Stomach (tissue), 9 donors: ENCODE data around the gene SPEG. TPM values are rescaled to one million over a fixed set of nuclear protein-coding genes. Genes with fewer than 3 reads are reported as not detected.
A peak's percentile ranks its signal among the peaks of the same experiment; 100 is the strongest.

Experiments used
- DNase-seq, 2 donors: peaks; one replicate each; pipeline versions ENCODE4 v3.0.0 to v3.0.0-alpha.2; 2013 to 2019
- H3K27ac ChIP-seq, 5 donors: fragments of 200-600 bp in 4 of 5; sonication (generic) in 4 of 5; one replicate each; pipeline ENCODE4 v1.5.1; 2013 to 2019; ENCODE audit warnings: mild to moderate bottlenecking in 1 of 5, moderate library complexity in 1 of 5
- H3K27me3 ChIP-seq, 3 donors: fragments of 200-600 bp; sonication (generic); one replicate each; pipeline ENCODE4 v1.5.1; 2017 to 2019; ENCODE audit warnings: mixed run types in 1 of 3
- H3K36me3 ChIP-seq, 4 donors: fragments of 200-600 bp; sonication (generic); 1 replicate in 3 of 4; 2 replicates in 1 of 4; pipeline ENCODE4 v1.5.1; 2016 to 2019
- H3K4me1 ChIP-seq, 4 donors: fragments of 200-600 bp; sonication (generic); one replicate each; pipeline ENCODE4 v1.5.1; 2016 to 2019
- H3K4me3 ChIP-seq, 4 donors: fragments of 200-600 bp; sonication (generic) in 3 of 4; one replicate each; pipeline ENCODE4 v1.5.1; 2016 to 2019; ENCODE audit warnings: mild to moderate bottlenecking in 1 of 4
- H3K9me3 ChIP-seq, 4 donors: fragments of 200-600 bp; sonication (generic); one replicate each; pipeline ENCODE4 v1.5.1; 2016 to 2019
- EP300 ChIP-seq: sonication (generic); formaldehyde crosslinking; IDR thresholded peaks from one replicate; pipeline ENCODE4 v1.6.1; 2017; ENCODE audit warnings: antibody characterized with exemption
- POLR2A ChIP-seq, 4 donors: fragments of 450-650 bp; IDR thresholded peaks; one replicate each; pipeline ENCODE4 v1.6.1; 2016; ENCODE audit warnings: antibody characterized with exemption in 4 of 4, control low read depth in 2 of 4, mild to moderate bottlenecking in 1 of 4, moderate library complexity in 1 of 4
- POLR2AphosphoS5 ChIP-seq, 3 donors: sonication (generic); formaldehyde crosslinking; IDR thresholded peaks; one replicate each; pipeline ENCODE4 v1.6.1; 2016; ENCODE audit warnings: antibody characterized with exemption in 3 of 3
- WGBS, 5 donors: extraction: QIAGEN DNeasy Blood & Tissue Kit in 3 of 5; methylation state at CpG; one replicate each; pipeline versions ENCODE4 v1.1.5 to v1.1.7; 2013 to 2018; 5-methylcytosine and 5-hydroxymethylcytosine counted together
- intact Hi-C: fragments of 100-400 bp; cut with DNase I; formaldehyde crosslinking; loops from one replicate; pipeline ENCODE4 v1.15.1; 2023; ENCODE audit warnings: low total_unique reads
- polyA plus RNA-seq, 3 donors: library from polyadenylated mRNA; stranded (reverse); fragments of 200-250 nt; gene quantifications; one replicate each; pipeline ENCODE4 v1.2.3, GENCODE V29; 2013
- total RNA-seq, 5 donors: library from RNA; depleted of rRNA; stranded (reverse); fragments of >200 nt; gene quantifications; one replicate each; pipeline versions ENCODE4 v1.1.0 to v1.2.3, GENCODE V29; 2014 to 2016
- TF ChIP-seq, protein P1 (sequence below), 7 experiments: fragments of 450-650 bp in 4 of 7; fragments of 200-600 bp in 3 of 7; sonication (generic) in 3 of 7; IDR thresholded peaks; one replicate each; pipeline ENCODE4 v1.5.1; 2016 to 2019; ENCODE audit warnings: antibody characterized with exemption in 7 of 7, control low read depth in 2 of 7, mild to moderate bottlenecking in 1 of 7
- donor health status: healthy with polysubstance abuse.
- donor health status: Bipolar disorder and iron deficiency.
- donor health status: healthy.

The SPEG gene
- total and polyA plus RNA-seq, 8 donors, result 7.4 to 106 (median 27.2) TPM

DNA sequence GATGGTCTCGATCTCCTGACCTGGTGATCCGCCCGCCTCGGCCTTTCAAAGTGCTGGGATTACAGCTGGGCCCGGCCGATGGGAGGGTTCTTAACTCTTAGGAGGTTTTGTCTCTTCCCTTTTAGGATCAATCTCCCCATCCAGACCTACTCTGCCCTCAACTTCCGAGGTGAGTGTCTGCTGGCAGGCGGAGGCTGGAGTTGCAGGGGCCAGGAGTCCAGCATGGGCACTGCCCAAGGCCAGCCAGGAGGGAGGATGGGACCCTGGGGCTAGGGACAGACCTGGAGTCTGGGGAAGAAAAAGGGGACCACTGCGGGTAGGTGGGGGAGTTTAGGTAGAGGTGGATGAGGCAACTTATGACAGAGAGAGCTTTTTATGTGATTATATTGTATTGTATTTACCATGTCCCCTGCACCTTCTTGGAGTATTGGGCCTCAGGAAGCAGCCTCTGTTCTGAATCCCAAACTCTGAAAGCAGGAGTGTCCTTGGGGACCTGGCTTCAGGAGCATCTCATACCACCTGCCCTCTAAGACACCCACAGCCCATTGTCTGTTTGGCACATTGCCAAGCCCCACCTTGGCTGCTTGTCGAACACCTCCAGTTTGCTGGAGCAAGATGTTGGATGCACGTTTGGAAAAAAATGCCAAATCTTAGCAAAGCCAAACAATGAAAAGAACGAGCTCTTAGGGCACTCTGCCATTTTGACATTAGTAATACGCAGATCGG is 10.8 kb upstream of the SPEG start:
- intact Hi-C loops, result no loop called here
- WGBS, 5 donors, result 63 to 76% (median 72%) methylated on average over 13 to 14 of the region's 14 CpGs
- DNase-seq, result peak in 1 of 2 donors; percentile 31
- H3K27ac ChIP-seq, result peak overlapping the region in 4 of 5 donors; percentile 26 to 91 (median 80)
- TF ChIP-seq, protein P1, sequence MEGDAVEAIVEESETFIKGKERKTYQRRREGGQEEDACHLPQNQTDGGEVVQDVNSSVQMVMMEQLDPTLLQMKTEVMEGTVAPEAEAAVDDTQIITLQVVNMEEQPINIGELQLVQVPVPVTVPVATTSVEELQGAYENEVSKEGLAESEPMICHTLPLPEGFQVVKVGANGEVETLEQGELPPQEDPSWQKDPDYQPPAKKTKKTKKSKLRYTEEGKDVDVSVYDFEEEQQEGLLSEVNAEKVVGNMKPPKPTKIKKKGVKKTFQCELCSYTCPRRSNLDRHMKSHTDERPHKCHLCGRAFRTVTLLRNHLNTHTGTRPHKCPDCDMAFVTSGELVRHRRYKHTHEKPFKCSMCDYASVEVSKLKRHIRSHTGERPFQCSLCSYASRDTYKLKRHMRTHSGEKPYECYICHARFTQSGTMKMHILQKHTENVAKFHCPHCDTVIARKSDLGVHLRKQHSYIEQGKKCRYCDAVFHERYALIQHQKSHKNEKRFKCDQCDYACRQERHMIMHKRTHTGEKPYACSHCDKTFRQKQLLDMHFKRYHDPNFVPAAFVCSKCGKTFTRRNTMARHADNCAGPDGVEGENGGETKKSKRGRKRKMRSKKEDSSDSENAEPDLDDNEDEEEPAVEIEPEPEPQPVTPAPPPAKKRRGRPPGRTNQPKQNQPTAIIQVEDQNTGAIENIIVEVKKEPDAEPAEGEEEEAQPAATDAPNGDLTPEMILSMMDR (IDR thresholded peaks at IDR 0.05), result no peak
- TF ChIP-seq EP300 (no peak), POLR2A (IDR thresholded peaks at IDR 0.05) (no peak), POLR2AphosphoS5 (IDR thresholded peaks at IDR 0.05) (peak in 2 of 3 donors; percentile 29 to 44)
- peaks cover 0 to 9% (median 2%) of the 10 kb centered on the region in 4 donors for H3K4me1 ChIP-seq
- H3K4me3 ChIP-seq, result peak overlapping the region in 3 of 4 donors; percentile 50 to 60 (median 52)
- H3K27me3 ChIP-seq, result peaks cover 0 to 45% (median 22%) of the 10 kb centered on the region in 3 donors
- H3K36me3 ChIP-seq, result peaks cover 0 to 36% (median 12%) of the 10 kb centered on the region in 4 donors
- no peaks in the 10 kb centered on the region for H3K9me3 ChIP-seq

DNA sequence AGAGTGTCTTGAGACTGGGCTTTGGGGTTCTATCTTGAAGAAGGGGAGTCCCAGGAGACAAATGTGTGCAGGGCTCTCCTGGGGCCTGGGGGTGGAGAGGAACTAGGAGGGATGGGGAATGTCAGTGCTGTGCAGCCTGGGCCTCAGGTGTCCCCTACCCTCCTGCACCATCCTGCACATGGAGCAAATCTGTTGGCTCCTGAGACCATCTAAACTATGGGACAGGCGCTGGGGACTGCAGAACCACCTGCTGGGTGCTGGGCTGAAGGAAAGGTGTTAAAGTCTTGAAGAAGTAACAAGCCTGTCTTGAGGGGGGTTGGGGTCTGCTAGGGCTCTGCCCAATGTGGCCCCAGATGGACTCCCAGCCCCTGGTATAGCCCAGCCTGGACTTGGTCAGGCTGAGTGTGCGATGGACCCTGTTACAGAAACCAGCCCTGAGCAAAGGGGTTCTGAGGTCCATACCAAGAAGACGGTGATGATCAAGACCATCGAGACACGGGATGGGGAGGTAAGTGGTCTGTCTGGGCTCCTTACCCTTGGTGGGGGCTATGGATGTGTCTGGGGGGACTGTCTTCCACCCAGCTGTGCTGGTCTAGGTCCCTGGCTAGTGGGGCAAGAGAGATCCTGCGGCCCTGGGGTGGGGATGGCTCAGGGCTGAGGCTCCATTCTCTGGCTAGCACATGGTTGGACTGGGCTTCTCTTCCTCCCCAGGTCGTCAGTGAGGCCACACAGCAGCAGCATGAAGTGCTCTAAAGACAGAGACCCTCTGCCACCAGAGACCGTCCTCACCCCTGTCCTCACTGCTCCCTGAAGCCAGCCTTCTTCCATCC is 9.2 kb upstream of the SPEG start:
- Histone ChIP-seq H3K27ac (peak overlapping the region in 4 of 5 donors; percentile 4 to 91 (median 48)), H3K36me3 (peaks cover 0 to 29% (median 11%) of the 10 kb centered on the region in 4 donors), H3K27me3 (peaks cover 0 to 29% (median 7%) of the 10 kb centered on the region in 3 donors), H3K4me1 (peaks cover 0 to 13% (median 0%) of the 10 kb centered on the region in 4 donors), H3K4me3 (peak overlapping the region in 1 of 4 donors; percentile 7), H3K9me3 (no peaks in the 10 kb centered on the region)
- TF ChIP-seq, protein P1 (IDR thresholded peaks at IDR 0.05), result no peak
- TF ChIP-seq POLR2A (IDR thresholded peaks at IDR 0.05) (no peak), EP300 (no peak), POLR2AphosphoS5 (IDR thresholded peaks at IDR 0.05) (no peak)
- 61 to 83% (median 79%) methylated on average over 7 to 8 of the region's 8 CpGs for WGBS, 5 donors
- DNase-seq, result peak in 1 of 2 donors; percentile 3
- intact Hi-C loops, result no loop called here

DNA sequence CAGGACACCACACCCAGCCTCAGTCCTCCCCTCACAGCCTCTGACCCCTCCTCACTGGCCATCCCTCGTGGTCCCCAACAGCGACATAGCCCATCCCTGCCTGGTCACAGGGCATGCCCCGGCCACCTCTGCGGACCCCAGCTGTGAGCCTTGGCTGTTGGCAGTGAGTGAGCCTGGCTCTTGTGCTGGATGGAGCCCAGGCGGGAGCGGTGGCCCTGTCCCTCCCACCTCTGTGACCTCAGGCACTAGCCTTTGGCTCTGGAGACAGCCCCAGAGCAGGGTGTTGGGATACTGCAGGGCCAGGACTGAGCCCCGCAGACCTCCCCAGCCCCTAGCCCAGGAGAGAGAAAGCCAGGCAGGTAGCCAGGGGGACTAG is 8.6 kb upstream of the SPEG start:
- intact Hi-C loops, result no loop called here
- no peak for TF ChIP-seq EP300
- TF ChIP-seq, protein P1 (IDR thresholded peaks at IDR 0.05), result no peak
- TF ChIP-seq POLR2AphosphoS5 (IDR thresholded peaks at IDR 0.05), result peak in 1 of 3 donors; percentile 40
- no peak for TF ChIP-seq POLR2A (IDR thresholded peaks at IDR 0.05)
- Histone ChIP-seq H3K36me3 (peaks cover 0 to 23% (median 8%) of the 10 kb centered on the region in 4 donors), H3K4me3 (peak overlapping the region in 1 of 4 donors; percentile 7), H3K9me3 (no peaks in the 10 kb centered on the region), H3K27ac (peak overlapping the region in 3 of 5 donors; percentile 22 to 91 (median 75)), H3K4me1 (peaks cover 0 to 17% (median 0%) of the 10 kb centered on the region in 4 donors), H3K27me3 (peaks cover 0 to 25% (median 7%) of the 10 kb centered on the region in 3 donors)
- DNase-seq, result peak in 1 of 2 donors; percentile 4
- WGBS, 5 donors, result 68 to 79% (median 77%) methylated on average over 4 to 7 of the region's 7 CpGs

DNA sequence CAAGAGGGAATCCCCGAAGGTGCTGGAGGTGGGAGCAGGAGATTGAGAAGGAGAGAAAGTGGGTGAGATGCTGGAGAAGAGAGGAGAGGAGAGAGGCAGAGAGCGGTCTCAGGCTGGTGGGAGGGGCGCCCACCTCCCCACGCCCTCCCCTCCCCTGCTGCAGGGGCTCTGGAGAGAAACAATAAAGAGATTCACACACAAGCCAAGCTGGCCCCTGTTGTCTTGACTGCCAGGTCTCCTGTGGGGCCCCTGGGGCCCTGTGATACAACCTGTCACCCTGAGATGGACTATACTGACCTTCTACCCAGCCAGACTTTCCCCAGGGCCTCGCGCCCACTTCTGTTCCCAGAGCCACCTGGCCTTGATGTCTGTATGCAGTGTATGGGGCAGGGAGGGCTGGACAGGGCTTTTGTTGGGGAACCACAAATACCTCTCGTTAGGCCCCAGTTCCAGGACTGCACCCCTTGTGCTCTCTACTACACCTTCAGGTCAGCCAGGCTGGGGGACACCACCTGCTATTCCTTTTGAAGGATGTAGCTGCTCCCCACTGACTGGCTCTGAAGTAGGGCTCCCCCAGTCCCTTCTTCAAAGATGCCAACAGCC is 8.0 kb upstream of the SPEG start:
- 67 to 80% (median 76%) methylated on average over 5 to 7 of the region's 7 CpGs for WGBS, 5 donors
- DNase-seq, result no peak
- H3K4me3 ChIP-seq, result no peak overlapping the region
- H3K27me3 ChIP-seq, result peaks cover 0 to 21% (median 7%) of the 10 kb centered on the region in 3 donors
- no peaks in the 10 kb centered on the region for H3K9me3 ChIP-seq
- peak overlapping the region in 2 of 5 donors; percentile 75 to 91 for H3K27ac ChIP-seq
- H3K4me1 ChIP-seq, result peaks cover 0 to 17% (median 0%) of the 10 kb centered on the region in 4 donors
- intact Hi-C loops, result no loop called here
- TF ChIP-seq POLR2A (IDR thresholded peaks at IDR 0.05) (no peak), POLR2AphosphoS5 (IDR thresholded peaks at IDR 0.05) (peak in 2 of 3 donors; percentile 0 to 15)
- H3K36me3 ChIP-seq, result peaks cover 0 to 18% (median 8%) of the 10 kb centered on the region in 4 donors
